Ishikawa (cell line): ENCODE data around the gene MRPL1.

Experiments used
- CEBPB ChIP-seq: IDR thresholded peaks from 2 replicates; pipeline ENCODE4 v1.6.1; 2012
- CREB1 ChIP-seq: IDR thresholded peaks from 2 replicates; pipeline ENCODE4 v1.6.1; 2012; ENCODE audit warnings: low read depth
- EGR1 ChIP-seq: IDR thresholded peaks from 2 replicates; pipeline ENCODE4 v1.6.1; 2012
- EP300 ChIP-seq: IDR thresholded peaks from 2 replicates; pipeline ENCODE4 v1.6.1; 2012; ENCODE audit warnings: borderline replicate concordance
- FOXM1 ChIP-seq: IDR thresholded peaks from 2 replicates; pipeline ENCODE4 v1.6.1; 2012; ENCODE audit warnings: low read depth, borderline replicate concordance
- MAX ChIP-seq: IDR thresholded peaks from 2 replicates; pipeline ENCODE4 v1.6.1; 2012
- NFIC ChIP-seq: IDR thresholded peaks from 2 replicates; pipeline ENCODE4 v1.6.1; 2012
- RAD21 ChIP-seq: IDR thresholded peaks from 2 replicates; pipeline ENCODE4 v1.6.1; 2012; ENCODE audit warnings: low read depth
- TAF1 ChIP-seq: IDR thresholded peaks from 2 replicates; pipeline ENCODE4 v1.6.1; 2012; ENCODE audit warnings: low read depth, mild to moderate bottlenecking
- TCF12 ChIP-seq: IDR thresholded peaks from 2 replicates; pipeline ENCODE4 v1.6.1; 2012; ENCODE audit warnings: low read depth
- TEAD4 ChIP-seq: IDR thresholded peaks from 2 replicates; pipeline ENCODE4 v1.6.1; 2012
- YY1 ChIP-seq: IDR thresholded peaks from 2 replicates; pipeline ENCODE4 v1.6.1; 2012; ENCODE audit warnings: low read depth
- ZBTB7A ChIP-seq: IDR thresholded peaks from 2 replicates; pipeline ENCODE4 v1.6.1; 2012; ENCODE audit warnings: low read depth
- TF ChIP-seq, protein P1 (sequence below): IDR thresholded peaks from 2 replicates; pipeline ENCODE4 v1.6.1; 2012; ENCODE audit warnings: low read depth, mild to moderate bottlenecking
- TF ChIP-seq, protein P2 (sequence below): IDR thresholded peaks from 2 replicates; pipeline ENCODE4 v1.6.1; 2012

The MRPL1 gene

DNA sequence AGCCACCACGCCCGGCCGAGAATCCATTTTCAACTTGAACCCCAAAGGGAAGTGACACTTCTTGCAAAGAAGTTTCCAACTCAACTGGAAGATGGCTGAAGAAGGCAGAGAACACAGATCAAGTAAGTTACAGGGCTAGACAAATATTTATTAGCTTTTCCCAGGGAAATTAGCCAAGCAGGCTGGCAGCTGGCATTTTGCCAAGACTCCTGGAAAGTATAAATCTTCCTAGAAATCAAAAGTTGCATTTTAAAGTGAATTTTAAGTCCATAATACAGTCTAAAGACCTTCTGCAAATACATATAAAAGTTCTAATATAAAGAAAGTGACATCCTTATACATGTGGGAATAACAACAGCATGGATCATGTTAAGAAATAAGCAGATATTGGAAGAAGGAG is 3.4 kb upstream of the MRPL1 start:
- TF ChIP-seq, protein P1, sequence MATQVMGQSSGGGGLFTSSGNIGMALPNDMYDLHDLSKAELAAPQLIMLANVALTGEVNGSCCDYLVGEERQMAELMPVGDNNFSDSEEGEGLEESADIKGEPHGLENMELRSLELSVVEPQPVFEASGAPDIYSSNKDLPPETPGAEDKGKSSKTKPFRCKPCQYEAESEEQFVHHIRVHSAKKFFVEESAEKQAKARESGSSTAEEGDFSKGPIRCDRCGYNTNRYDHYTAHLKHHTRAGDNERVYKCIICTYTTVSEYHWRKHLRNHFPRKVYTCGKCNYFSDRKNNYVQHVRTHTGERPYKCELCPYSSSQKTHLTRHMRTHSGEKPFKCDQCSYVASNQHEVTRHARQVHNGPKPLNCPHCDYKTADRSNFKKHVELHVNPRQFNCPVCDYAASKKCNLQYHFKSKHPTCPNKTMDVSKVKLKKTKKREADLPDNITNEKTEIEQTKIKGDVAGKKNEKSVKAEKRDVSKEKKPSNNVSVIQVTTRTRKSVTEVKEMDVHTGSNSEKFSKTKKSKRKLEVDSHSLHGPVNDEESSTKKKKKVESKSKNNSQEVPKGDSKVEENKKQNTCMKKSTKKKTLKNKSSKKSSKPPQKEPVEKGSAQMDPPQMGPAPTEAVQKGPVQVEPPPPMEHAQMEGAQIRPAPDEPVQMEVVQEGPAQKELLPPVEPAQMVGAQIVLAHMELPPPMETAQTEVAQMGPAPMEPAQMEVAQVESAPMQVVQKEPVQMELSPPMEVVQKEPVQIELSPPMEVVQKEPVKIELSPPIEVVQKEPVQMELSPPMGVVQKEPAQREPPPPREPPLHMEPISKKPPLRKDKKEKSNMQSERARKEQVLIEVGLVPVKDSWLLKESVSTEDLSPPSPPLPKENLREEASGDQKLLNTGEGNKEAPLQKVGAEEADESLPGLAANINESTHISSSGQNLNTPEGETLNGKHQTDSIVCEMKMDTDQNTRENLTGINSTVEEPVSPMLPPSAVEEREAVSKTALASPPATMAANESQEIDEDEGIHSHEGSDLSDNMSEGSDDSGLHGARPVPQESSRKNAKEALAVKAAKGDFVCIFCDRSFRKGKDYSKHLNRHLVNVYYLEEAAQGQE = no peak
- TF ChIP-seq, protein P2, sequence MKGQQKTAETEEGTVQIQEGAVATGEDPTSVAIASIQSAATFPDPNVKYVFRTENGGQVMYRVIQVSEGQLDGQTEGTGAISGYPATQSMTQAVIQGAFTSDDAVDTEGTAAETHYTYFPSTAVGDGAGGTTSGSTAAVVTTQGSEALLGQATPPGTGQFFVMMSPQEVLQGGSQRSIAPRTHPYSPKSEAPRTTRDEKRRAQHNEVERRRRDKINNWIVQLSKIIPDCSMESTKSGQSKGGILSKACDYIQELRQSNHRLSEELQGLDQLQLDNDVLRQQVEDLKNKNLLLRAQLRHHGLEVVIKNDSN = no peak
- TF ChIP-seq TAF1 (no peak), ZBTB7A (no peak), EP300 (no peak), NFIC (peak; percentile 75), CEBPB (no peak)

DNA sequence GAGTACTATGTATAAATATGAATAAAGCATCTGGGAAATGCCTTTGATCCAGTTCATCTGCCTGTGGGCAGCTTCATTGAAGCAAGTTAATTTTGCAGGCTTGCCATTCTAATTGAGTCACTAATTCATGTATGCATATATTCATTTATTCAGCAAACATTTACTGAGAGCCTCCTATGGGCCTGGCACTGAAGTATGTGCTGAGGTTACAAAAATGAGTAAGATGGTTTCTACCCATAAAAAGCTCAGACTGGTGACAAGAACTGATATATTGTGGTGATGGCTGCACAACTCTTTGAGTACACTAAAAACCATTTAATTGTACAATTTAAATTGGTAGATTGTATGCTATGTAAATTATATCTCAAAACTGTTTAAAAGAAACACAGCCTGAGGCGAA is 1.1 kb upstream of the MRPL1 start:
- no peak for TF ChIP-seq TAF1
- TF ChIP-seq MAX = no peak
- TF ChIP-seq NFIC = no peak
- no peak for TF ChIP-seq RAD21
- no peak for TF ChIP-seq CEBPB
- TF ChIP-seq TCF12 = no peak
- TF ChIP-seq CREB1 = no peak
- no peak for TF ChIP-seq FOXM1
- no peak for TF ChIP-seq EP300
- TF ChIP-seq YY1 = no peak
- no peak for TF ChIP-seq ZBTB7A
- TF ChIP-seq, protein P1 = no peak
- TF ChIP-seq, protein P2 = no peak

DNA sequence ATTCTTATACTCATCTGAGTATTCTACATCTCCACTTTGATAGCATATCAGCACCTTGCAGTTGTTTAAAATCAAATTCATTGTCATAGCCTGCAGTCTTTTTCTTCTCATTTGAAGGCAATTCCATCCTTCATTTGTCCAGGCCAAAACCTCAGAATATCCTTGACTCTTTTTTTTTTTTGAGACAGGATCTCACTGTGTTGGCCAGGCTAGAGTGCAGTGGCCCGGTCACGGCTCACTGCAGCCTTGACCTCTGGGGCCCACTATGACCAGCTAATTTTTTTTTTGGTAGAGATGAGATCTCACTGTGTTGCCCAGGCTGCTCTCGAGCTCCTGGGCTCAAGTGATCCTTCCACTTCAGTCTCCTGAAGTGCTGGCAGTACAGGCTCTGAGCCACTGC is 2.6 kb downstream of the MRPL1 start:
- TF ChIP-seq FOXM1 (no peak), TAF1 (no peak)
- TF ChIP-seq, protein P1 = no peak
- TF ChIP-seq, protein P2 = no peak

DNA sequence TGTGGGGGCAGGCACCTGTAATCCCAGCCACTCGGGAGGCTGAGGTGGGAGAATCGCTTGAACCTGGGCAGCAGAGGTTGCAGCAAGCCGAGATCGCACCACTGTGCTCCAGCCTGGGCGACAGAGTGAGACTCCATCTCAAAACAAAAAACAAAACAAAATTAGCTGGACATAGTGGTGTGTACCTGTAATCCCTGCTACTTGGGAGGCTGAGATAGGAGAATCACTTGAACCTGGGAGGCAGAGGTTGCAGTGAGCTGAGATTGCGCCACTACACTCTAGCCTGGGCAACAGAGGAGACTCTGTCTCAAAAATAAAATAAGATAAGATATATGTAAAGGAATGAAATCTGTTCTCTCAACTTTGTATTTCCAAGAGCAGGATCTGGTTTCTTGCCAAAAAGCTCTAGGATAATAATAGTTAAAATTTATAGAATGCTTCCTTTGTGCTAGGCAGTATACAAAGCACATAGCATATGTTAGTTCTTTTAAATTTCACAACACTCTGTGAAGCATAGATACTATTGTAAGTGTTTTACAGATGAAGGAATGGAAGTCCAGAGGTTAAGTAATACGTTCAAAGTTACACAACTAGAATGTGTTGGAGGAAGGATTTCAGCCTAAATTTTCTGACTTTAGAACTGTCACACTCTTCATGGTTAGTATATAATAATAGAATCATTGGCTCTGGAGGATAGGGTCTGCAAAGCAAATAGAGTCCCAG is 10.3 kb downstream of the MRPL1 start:
- no peak for TF ChIP-seq TEAD4
- TF ChIP-seq, protein P2 = no peak
- TF ChIP-seq RAD21 = no peak
- TF ChIP-seq EP300 = no peak
- no peak for TF ChIP-seq ZBTB7A
- TF ChIP-seq TCF12 = no peak
- no peak for TF ChIP-seq EGR1
- TF ChIP-seq, protein P1 = no peak
- TF ChIP-seq CEBPB = no peak
